HepG2 (cell line): ENCODE measurements around the gene BRD2. TPM values are rescaled to one million over a fixed set of nuclear protein-coding genes. Genes with fewer than 3 reads are reported as not detected.
A peak's percentile ranks its signal among the peaks of the same experiment; 100 is the strongest.

Source experiments
- ARNT2 ChIP-seq: sonication (generic); formaldehyde crosslinking; IDR thresholded peaks from 2 replicates; pipeline ENCODE4 v1.8.0; 2022; ENCODE audit warnings: mild to moderate bottlenecking, low read depth, missing genetic modification reagents, moderate library complexity
- ETV6 ChIP-seq: sonication (generic); formaldehyde crosslinking; conservative IDR thresholded peaks from 2 replicates; pipeline ENCODE4 v1.4.0; 2020; ENCODE audit warnings: missing genetic modification reagents
- IRF2 ChIP-seq: IDR thresholded peaks from 2 replicates; pipeline ENCODE4 v1.6.1; 2018; ENCODE audit warnings: missing genetic modification reagents, missing compliant biosample characterization
- MTA3 ChIP-seq: sonication (generic); formaldehyde crosslinking; IDR thresholded peaks from 2 replicates; pipeline ENCODE4 v1.4.0; 2020; ENCODE audit warnings: missing genetic modification reagents
- MYNN ChIP-seq: sonication (generic); formaldehyde crosslinking; IDR thresholded peaks from 2 replicates; pipeline ENCODE4 v1.4.0; 2020; ENCODE audit warnings: mild to moderate bottlenecking, low read depth, missing genetic modification reagents
- NFYC ChIP-seq: IDR thresholded peaks from 2 replicates; pipeline ENCODE4 v1.6.1; 2016; ENCODE audit warnings: missing genetic modification reagents, missing compliant biosample characterization
- POLR2AphosphoS5 ChIP-seq: IDR thresholded peaks from 2 replicates; pipeline ENCODE4 v1.6.1; 2012; ENCODE audit warnings: low read depth, low read length
- ZNF12 ChIP-seq: sonication (generic); formaldehyde crosslinking; IDR thresholded peaks from 2 replicates; pipeline ENCODE4 v1.5.0; 2020; ENCODE audit warnings: missing genetic modification reagents
- ZNF264 ChIP-seq: sonication (generic); formaldehyde crosslinking; IDR thresholded peaks from 2 replicates; pipeline ENCODE4 v1.4.0; 2020; ENCODE audit warnings: missing genetic modification reagents
- ZNF484 ChIP-seq: sonication (generic); formaldehyde crosslinking; IDR thresholded peaks from 2 replicates; pipeline ENCODE4 v1.5.1; 2020; ENCODE audit warnings: mild to moderate bottlenecking, low read depth, missing genetic modification reagents, borderline replicate concordance
- ZNF530 ChIP-seq: sonication (generic); formaldehyde crosslinking; IDR thresholded peaks from 2 replicates; pipeline ENCODE4 v1.5.0; 2020; ENCODE audit warnings: low read depth, mild to moderate bottlenecking, missing genetic modification reagents
- ZSCAN21 ChIP-seq: sonication (generic); formaldehyde crosslinking; IDR thresholded peaks from 2 replicates; pipeline ENCODE4 v1.8.0; 2022; ENCODE audit warnings: mild to moderate bottlenecking, missing genetic modification reagents, moderate library complexity, borderline replicate concordance
- ZSCAN25 ChIP-seq: sonication (generic); formaldehyde crosslinking; IDR thresholded peaks from 2 replicates; pipeline ENCODE4 v1.8.0; 2022; ENCODE audit warnings: mild to moderate bottlenecking, missing genetic modification reagents
- polyA plus RNA-seq, 8 experiments: library from polyadenylated mRNA; depleted of rRNA in 3 of 8; stranded (reverse) in 7 of 8; unstranded in 1 of 8; fragments of >200 nt; fragmentation: Illumina TruSeq in 4 of 8; extraction: Trizol in 4 of 8; gene quantifications; 2 replicates each; pipeline versions ENCODE4 v1.2.1 to v1.2.3, GENCODE V29; 2011 to 2016; ENCODE audit warnings: low read depth in 4 of 8, missing spikeins in 1 of 8, mixed read lengths in 1 of 8; ENCODE audit not compliant: insufficient read depth in 1 of 8
- total RNA-seq, 5 experiments: library from RNA; depleted of rRNA; stranded (reverse); fragments of >200 nt; fragmentation: Illumina TruSeq; extraction: Trizol; gene quantifications; 2 replicates each; pipeline ENCODE4 v1.2.3, GENCODE V29; 2016; ENCODE audit warnings: low read depth in 1 of 5
- TF ChIP-seq, protein P1 (sequence below): sonication (generic); formaldehyde crosslinking; conservative IDR thresholded peaks from 2 replicates; pipeline ENCODE4 v1.8.1; 2023; ENCODE audit warnings: missing genetic modification reagents
- TF ChIP-seq, protein P2 (sequence below): IDR thresholded peaks from 2 replicates; pipeline ENCODE4 v1.6.1; 2016; ENCODE audit warnings: low read depth
- TF ChIP-seq, protein P3 (sequence below): sonication (generic); formaldehyde crosslinking; conservative IDR thresholded peaks from 2 replicates; pipeline ENCODE4 v1.4.0; 2020; ENCODE audit warnings: missing genetic modification reagents
- TF ChIP-seq, protein P4 (sequence below): sonication (generic); formaldehyde crosslinking; IDR thresholded peaks from 2 replicates; pipeline ENCODE4 v1.5.1; 2020; ENCODE audit warnings: missing genetic modification reagents, mild to moderate bottlenecking, borderline replicate concordance

The BRD2 gene
- total and polyA plus RNA-seq, 2 of the 13 experiments (the other 11 are each of a cell fraction or from before 2014, with no cell fraction given), result 143 to 202 TPM

DNA sequence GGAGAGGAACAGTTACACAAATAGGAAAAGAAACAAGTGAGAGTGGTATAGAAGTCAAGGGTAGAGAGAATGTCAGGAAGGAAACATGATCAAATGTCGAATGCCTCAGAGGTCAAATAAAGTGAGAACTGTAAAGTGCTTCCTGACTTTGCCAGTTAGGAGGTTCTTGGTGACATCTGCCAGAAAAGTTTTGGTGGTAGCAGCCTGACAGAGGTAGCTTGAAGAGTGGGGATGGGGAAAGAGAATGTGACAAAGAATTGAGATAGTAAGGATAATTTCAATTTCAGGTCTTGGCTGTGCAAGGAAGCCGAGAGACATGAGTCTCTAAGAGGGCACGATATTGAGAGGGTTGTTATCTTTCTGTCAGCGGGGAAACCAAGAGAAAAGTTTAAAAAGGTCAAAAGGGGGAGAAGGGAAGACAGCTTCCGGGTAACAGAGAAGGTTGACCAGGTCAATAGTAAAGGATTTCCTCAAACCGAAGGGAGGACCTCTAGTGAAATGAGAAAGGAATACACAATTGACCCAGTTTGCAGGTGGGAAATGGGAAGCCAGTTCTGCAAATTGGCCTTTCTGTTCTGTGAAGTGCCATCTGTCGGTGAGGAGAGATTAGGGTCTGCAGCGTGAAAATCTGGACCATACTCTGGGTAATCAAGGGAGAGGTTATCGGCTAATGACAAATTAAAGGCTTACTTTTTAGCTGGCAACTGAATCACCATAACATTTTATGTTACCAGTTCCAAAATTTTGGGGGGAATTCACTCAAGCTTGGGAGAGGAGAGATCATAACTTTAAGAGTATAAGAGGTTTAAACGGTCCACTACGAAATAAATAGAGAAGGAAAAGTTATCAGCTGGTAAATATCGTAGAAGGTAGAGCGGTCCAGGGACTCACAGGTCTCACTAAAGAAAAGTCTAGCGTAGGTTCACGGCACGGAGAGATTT, 973 bp upstream of the BRD2 start (continued):
- TF ChIP-seq, protein P1, sequence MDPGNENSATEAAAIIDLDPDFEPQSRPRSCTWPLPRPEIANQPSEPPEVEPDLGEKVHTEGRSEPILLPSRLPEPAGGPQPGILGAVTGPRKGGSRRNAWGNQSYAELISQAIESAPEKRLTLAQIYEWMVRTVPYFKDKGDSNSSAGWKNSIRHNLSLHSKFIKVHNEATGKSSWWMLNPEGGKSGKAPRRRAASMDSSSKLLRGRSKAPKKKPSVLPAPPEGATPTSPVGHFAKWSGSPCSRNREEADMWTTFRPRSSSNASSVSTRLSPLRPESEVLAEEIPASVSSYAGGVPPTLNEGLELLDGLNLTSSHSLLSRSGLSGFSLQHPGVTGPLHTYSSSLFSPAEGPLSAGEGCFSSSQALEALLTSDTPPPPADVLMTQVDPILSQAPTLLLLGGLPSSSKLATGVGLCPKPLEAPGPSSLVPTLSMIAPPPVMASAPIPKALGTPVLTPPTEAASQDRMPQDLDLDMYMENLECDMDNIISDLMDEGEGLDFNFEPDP (CRISPR knock-in tag), result peak; percentile 97
- TF ChIP-seq ZNF264 (no peak), ZSCAN21 (no peak), POLR2AphosphoS5 (peak; percentile 38; the same call in 1 of the 2 replicates), ZSCAN25 (CRISPR knock-in tag) (no peak), ZNF12 (CRISPR knock-in tag) (no peak), IRF2 (peak; percentile 15; the same call in 1 of the 2 replicates), ARNT2 (CRISPR knock-in tag) (no peak), NFYC (CRISPR knock-in tag) (no peak), ETV6 (CRISPR knock-in tag) (peak; percentile 64; the same call in 1 of the 2 replicates), MYNN (CRISPR knock-in tag) (no peak), ZNF530 (CRISPR knock-in tag) (no peak), ZNF484 (CRISPR knock-in tag) (no peak), MTA3 (CRISPR knock-in tag) (no peak)
- TF ChIP-seq, protein P2, sequence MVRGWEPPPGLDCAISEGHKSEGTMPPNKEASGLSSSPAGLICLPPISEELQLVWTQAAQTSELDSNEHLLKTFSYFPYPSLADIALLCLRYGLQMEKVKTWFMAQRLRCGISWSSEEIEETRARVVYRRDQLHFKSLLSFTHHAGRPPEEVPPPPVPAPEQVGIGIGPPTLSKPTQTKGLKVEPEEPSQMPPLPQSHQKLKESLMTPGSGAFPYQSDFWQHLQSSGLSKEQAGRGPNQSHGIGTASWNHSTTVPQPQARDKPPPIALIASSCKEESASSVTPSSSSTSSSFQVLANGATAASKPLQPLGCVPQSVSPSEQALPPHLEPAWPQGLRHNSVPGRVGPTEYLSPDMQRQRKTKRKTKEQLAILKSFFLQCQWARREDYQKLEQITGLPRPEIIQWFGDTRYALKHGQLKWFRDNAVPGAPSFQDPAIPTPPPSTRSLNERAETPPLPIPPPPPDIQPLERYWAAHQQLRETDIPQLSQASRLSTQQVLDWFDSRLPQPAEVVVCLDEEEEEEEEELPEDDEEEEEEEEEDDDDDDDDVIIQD, result peak; percentile 47
- TF ChIP-seq, protein P3, sequence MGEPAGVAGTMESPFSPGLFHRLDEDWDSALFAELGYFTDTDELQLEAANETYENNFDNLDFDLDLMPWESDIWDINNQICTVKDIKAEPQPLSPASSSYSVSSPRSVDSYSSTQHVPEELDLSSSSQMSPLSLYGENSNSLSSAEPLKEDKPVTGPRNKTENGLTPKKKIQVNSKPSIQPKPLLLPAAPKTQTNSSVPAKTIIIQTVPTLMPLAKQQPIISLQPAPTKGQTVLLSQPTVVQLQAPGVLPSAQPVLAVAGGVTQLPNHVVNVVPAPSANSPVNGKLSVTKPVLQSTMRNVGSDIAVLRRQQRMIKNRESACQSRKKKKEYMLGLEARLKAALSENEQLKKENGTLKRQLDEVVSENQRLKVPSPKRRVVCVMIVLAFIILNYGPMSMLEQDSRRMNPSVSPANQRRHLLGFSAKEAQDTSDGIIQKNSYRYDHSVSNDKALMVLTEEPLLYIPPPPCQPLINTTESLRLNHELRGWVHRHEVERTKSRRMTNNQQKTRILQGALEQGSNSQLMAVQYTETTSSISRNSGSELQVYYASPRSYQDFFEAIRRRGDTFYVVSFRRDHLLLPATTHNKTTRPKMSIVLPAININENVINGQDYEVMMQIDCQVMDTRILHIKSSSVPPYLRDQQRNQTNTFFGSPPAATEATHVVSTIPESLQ (CRISPR knock-in tag), result no peak
- TF ChIP-seq, protein P4, sequence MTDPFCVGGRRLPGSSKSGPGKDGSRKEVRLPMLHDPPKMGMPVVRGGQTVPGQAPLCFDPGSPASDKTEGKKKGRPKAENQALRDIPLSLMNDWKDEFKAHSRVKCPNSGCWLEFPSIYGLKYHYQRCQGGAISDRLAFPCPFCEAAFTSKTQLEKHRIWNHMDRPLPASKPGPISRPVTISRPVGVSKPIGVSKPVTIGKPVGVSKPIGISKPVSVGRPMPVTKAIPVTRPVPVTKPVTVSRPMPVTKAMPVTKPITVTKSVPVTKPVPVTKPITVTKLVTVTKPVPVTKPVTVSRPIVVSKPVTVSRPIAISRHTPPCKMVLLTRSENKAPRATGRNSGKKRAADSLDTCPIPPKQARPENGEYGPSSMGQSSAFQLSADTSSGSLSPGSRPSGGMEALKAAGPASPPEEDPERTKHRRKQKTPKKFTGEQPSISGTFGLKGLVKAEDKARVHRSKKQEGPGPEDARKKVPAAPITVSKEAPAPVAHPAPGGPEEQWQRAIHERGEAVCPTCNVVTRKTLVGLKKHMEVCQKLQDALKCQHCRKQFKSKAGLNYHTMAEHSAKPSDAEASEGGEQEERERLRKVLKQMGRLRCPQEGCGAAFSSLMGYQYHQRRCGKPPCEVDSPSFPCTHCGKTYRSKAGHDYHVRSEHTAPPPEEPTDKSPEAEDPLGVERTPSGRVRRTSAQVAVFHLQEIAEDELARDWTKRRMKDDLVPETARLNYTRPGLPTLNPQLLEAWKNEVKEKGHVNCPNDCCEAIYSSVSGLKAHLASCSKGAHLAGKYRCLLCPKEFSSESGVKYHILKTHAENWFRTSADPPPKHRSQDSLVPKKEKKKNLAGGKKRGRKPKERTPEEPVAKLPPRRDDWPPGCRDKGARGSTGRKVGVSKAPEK (CRISPR knock-in tag), result peak; percentile 10; the same call in 1 of the 2 replicates
